ENCODE results near the gene ZFYVE26. TPM values are rescaled to one million over a fixed set of nuclear protein-coding genes. Genes with fewer than 3 reads are reported as not detected.
"Not testable (repeated sequence)": the region's sequence is repeated elsewhere in the genome, so short reads cannot be mapped to it uniquely, and the experiment has no call there.

ZFYVE26 gene
- total RNA-seq, 2 donors from 2014 or later: 12.2 to 33.7 TPM

- Histone ChIP-seq H3K27me3 (replicated peaks; ENCODE audit: insufficient read depth) (no peaks in the 10 kb centered on the region), H3K36me3 (no peaks in the 10 kb centered on the region), H3K4me3 (no peak overlapping the region), H3K4me1 (replicated peaks) (no peaks in the 10 kb centered on the region), H3K27ac (no peak overlapping the region), H3K9me3 (no peaks in the 10 kb centered on the region)
- WGBS: 48% methylated on average over 2 of the region's 2 CpGs
- no peak for DNase-seq (ENCODE audit: low spot score)
- TF ChIP-seq POLR2AphosphoS5 (IDR thresholded peaks at IDR 0.05) (no peak), POLR2A (IDR thresholded peaks at IDR 0.05) (no peak), CTCF (IDR thresholded peaks at IDR 0.05) (no peak)
- intact Hi-C loops (cut with DNase I): no loop called here
Observed at GRCh38 chr14:67719866-67720265, 96.5 kb downstream of the ZFYVE26 start.

- H3K4me3 ChIP-seq; H3K4me1 ChIP-seq (replicated peaks); H3K27ac ChIP-seq; DNase-seq (ENCODE audit: low spot score); H3K27me3 ChIP-seq (replicated peaks; ENCODE audit: insufficient read depth); H3K36me3 ChIP-seq; H3K9me3 ChIP-seq; intact Hi-C loops (cut with DNase I): not testable (repeated sequence)
- WGBS: 90% methylated on average over 3 of the region's 3 CpGs
Observed at GRCh38 chr14:67719385-67719784, 97.0 kb downstream of the ZFYVE26 start.

- Histone ChIP-seq H3K4me3 (no peak overlapping the region), H3K27ac (no peak overlapping the region), H3K4me1 (replicated peaks) (no peaks in the 10 kb centered on the region), H3K27me3 (replicated peaks; ENCODE audit: insufficient read depth) (no peaks in the 10 kb centered on the region), H3K36me3 (no peaks in the 10 kb centered on the region), H3K9me3 (no peaks in the 10 kb centered on the region)
- intact Hi-C loops (cut with DNase I): no loop called here
- no peak for DNase-seq (ENCODE audit: low spot score)
- WGBS: 76% methylated on average over 2 of the region's 2 CpGs
- TF ChIP-seq POLR2AphosphoS5 (IDR thresholded peaks at IDR 0.05) (no peak), CTCF (IDR thresholded peaks at IDR 0.05) (no peak), POLR2A (IDR thresholded peaks at IDR 0.05) (no peak)
Observed at GRCh38 chr14:67718265-67718664, 98.1 kb downstream of the ZFYVE26 start.

GRCh38 chr14:67717048-67717447, 99.3 kb downstream of the ZFYVE26 start:
- no peaks in the 10 kb centered on the region for H3K27me3 ChIP-seq (replicated peaks; ENCODE audit: insufficient read depth)
- no peaks in the 10 kb centered on the region for H3K36me3 ChIP-seq
- H3K27ac ChIP-seq: no peak overlapping the region
- no peaks in the 10 kb centered on the region for H3K4me1 ChIP-seq (replicated peaks)
- intact Hi-C loops (cut with DNase I): no loop called here
- WGBS: 63% methylated on average over 1 of the region's 1 CpG
- no peak overlapping the region for H3K4me3 ChIP-seq
- no peak for DNase-seq (ENCODE audit: low spot score)
- TF ChIP-seq CTCF (IDR thresholded peaks at IDR 0.05): no peak
- TF ChIP-seq POLR2AphosphoS5 (IDR thresholded peaks at IDR 0.05): no peak
- no peak for TF ChIP-seq POLR2A (IDR thresholded peaks at IDR 0.05)
- no peaks in the 10 kb centered on the region for H3K9me3 ChIP-seq

GRCh38 chr14:67710209-67710608, 106.2 kb downstream of the ZFYVE26 start:
- Histone ChIP-seq H3K27me3 (replicated peaks; ENCODE audit: insufficient read depth) (no peaks in the 10 kb centered on the region), H3K9me3 (no peaks in the 10 kb centered on the region), H3K36me3 (no peaks in the 10 kb centered on the region), H3K4me3 (no peak overlapping the region), H3K27ac (no peak overlapping the region), H3K4me1 (replicated peaks) (no peaks in the 10 kb centered on the region)
- no peak for DNase-seq (ENCODE audit: low spot score)
- intact Hi-C loops (cut with DNase I): no loop called here
- 97% methylated on average over 2 of the region's 2 CpGs for WGBS
- TF ChIP-seq POLR2A (IDR thresholded peaks at IDR 0.05): no peak
- no peak for TF ChIP-seq POLR2AphosphoS5 (IDR thresholded peaks at IDR 0.05)
- no peak for TF ChIP-seq CTCF (IDR thresholded peaks at IDR 0.05)

- WGBS: 75% methylated on average over 1 of the region's 1 CpG
- intact Hi-C loops (cut with DNase I): loop anchor here (10.0 kb wide), 1 partner anchor 125 kb away; no protein-coding TSS in a partner anchor
- H3K4me1 ChIP-seq (replicated peaks); H3K9me3 ChIP-seq; H3K4me3 ChIP-seq; DNase-seq (ENCODE audit: low spot score); H3K27ac ChIP-seq; H3K36me3 ChIP-seq; H3K27me3 ChIP-seq (replicated peaks; ENCODE audit: insufficient read depth): not testable (repeated sequence)
Observed at GRCh38 chr14:67709796-67710195, 106.6 kb downstream of the ZFYVE26 start.

- intact Hi-C loops (cut with DNase I): loop anchor here (10.0 kb wide), 1 partner anchor 125 kb away; no protein-coding TSS in a partner anchor
- not testable (repeated sequence) for H3K4me1 ChIP-seq (replicated peaks); H3K27me3 ChIP-seq (replicated peaks; ENCODE audit: insufficient read depth); H3K9me3 ChIP-seq; H3K4me3 ChIP-seq; H3K36me3 ChIP-seq; H3K27ac ChIP-seq; DNase-seq (ENCODE audit: low spot score)
Observed at GRCh38 chr14:67709346-67709745, 107.0 kb downstream of the ZFYVE26 start.
